Measurements from ENCODE around the gene PHEX. TPM values are rescaled to one million over a fixed set of nuclear protein-coding genes. Genes with fewer than 3 reads are reported as not detected.
A peak's percentile ranks its signal among the peaks of the same experiment; 100 is the strongest.

Gene PHEX
- total RNA-seq, 2 donors from 2014 or later: not detected

DNA sequence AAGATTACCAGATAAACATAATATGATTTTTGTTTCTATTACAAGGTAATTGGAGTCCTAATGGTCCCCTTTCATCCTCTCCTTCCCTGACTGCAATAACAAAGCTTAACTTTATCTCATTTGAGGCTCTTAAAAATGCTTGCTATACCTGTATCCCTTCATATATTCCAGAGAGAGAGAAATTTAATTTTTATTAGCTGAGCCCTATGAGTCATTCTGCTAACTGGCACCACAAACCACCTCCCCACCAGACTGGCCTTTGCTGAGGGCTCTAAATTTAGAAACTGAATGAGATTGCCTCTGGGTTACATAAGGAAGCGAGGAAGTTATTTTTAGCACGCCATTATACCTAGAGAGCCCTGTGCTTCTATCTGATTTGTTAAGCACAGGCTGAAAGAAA lies 268.0 kb downstream of the PHEX start:
- 0 to 6% methylated on average over 2 of the region's 2 CpGs for WGBS, 2 donors
- H3K4me1 ChIP-seq: peaks cover 7% of the 10 kb centered on the region
- H3K27me3 ChIP-seq: no peaks in the 10 kb centered on the region
- ATAC-seq: peak; percentile 74
- DNase-seq: peak in 3 of 4 donors; percentile 16 to 38 (median 29)
- H3K9me3 ChIP-seq: no peaks in the 10 kb centered on the region
- H3K4me3 ChIP-seq: no peak overlapping the region
- H3K27ac ChIP-seq: no peak overlapping the region
- no peaks in the 10 kb centered on the region for H3K36me3 ChIP-seq (replicated peaks in 1 of 2; ENCODE audit: insufficient read depth in 1 of 2, low read depth in 2 of 2)
- intact Hi-C loops (cut with DNase I): no loop called here
- TF ChIP-seq CTCF (IDR thresholded peaks at IDR 0.05): no peak
- no peak for TF ChIP-seq POLR2A (IDR thresholded peaks at IDR 0.05)

Other genes with a start within 250 kb of the PHEX start
- 1 to 10 TPM; 4.3 to 6.7 TPM for gene MBTPS2, start 192.7 kb upstream of the PHEX start, total RNA-seq
- 1 to 10 TPM; 3.9 to 4.9 TPM for gene YY2, start 176.3 kb upstream of the PHEX start, total RNA-seq
- gene SMS, start 91.6 kb upstream of the PHEX start, total RNA-seq: 10 to 100 TPM; 13.5 to 20.5 TPM
- under 1 TPM in 1 of 2 donors, not detected in 1; 0.33 TPM for gene CBLL2, start 240.6 kb downstream of the PHEX start, total RNA-seq

Measured in body of pancreas (tissue), 4 donors.